Fibroblast of lung (primary cell): ENCODE results near the gene PHF1. TPM values are rescaled to one million over a fixed set of nuclear protein-coding genes. Genes with fewer than 3 reads are reported as not detected.

Experiments
- DNase-seq, 2 donors: peaks; one replicate each; pipeline versions ENCODE4 v3.0.0 to v3.0.0-alpha.2; 2010; ENCODE audit warnings: low read depth in 2 of 2
- H2AFZ ChIP-seq: 2 replicates; pipeline ENCODE4 v1.5.1; 2012; ENCODE audit warnings: low read length, control low read depth, inconsistent platforms
- H3K27ac ChIP-seq: 2 replicates; pipeline ENCODE4 v1.5.1; 2011; ENCODE audit warnings: low read length, control low read depth; ENCODE audit not compliant: insufficient read depth
- H3K27me3 ChIP-seq: 2 replicates; pipeline ENCODE4 v1.5.1; 2011; ENCODE audit warnings: mild to moderate bottlenecking, low read length; ENCODE audit not compliant: control insufficient read depth, insufficient read depth
- H3K36me3 ChIP-seq: 2 replicates; pipeline ENCODE4 v1.5.1; 2011; ENCODE audit warnings: low read length; ENCODE audit not compliant: control insufficient read depth, insufficient read depth
- H3K4me1 ChIP-seq: 2 replicates; pipeline ENCODE4 v1.5.1; 2011; ENCODE audit warnings: low read length; ENCODE audit not compliant: control insufficient read depth, insufficient read depth; ENCODE audit errors: extremely low read depth
- H3K4me2 ChIP-seq: 2 replicates; pipeline ENCODE4 v1.5.1; 2011; ENCODE audit warnings: low read length, control low read depth; ENCODE audit not compliant: insufficient read depth; ENCODE audit errors: extremely low read depth
- H3K4me3 ChIP-seq, 4 experiments: fragments of 200-600 bp in 1 of 4; sonication (generic) in 1 of 4; replicated peaks in 1 of 4; 2 replicates each; pipeline ENCODE4 v1.5.1; 2011 to 2016; ENCODE audit warnings: low read length in 4 of 4, low read depth in 3 of 4, mild to moderate bottlenecking in 3 of 4, control low read depth in 2 of 4, inconsistent platforms in 1 of 4, mixed read lengths in 1 of 4; ENCODE audit not compliant: insufficient read depth in 1 of 4; ENCODE audit errors: control extremely low read depth in 1 of 4
- H3K79me2 ChIP-seq: 2 replicates; pipeline ENCODE4 v1.5.1; 2012; ENCODE audit warnings: mild to moderate bottlenecking, low read length, inconsistent platforms; ENCODE audit not compliant: control insufficient read depth, insufficient read depth
- H3K9ac ChIP-seq: 2 replicates; pipeline ENCODE4 v1.5.1; 2011; ENCODE audit warnings: mild to moderate bottlenecking, low read length, control low read depth; ENCODE audit not compliant: insufficient read depth
- H3K9me3 ChIP-seq: 2 replicates; pipeline ENCODE4 v1.5.1; 2012; ENCODE audit warnings: low read depth, low read length; ENCODE audit not compliant: control insufficient read depth, insufficient read depth
- H4K20me1 ChIP-seq: 2 replicates; pipeline ENCODE4 v1.5.1; 2011; ENCODE audit warnings: low read length; ENCODE audit not compliant: control insufficient read depth, insufficient read depth; ENCODE audit errors: extremely low read depth
- CTCF ChIP-seq, 2 donors: IDR thresholded peaks in 1 of 2; conservative IDR thresholded peaks in 1 of 2; 1 replicate in 1 of 2; 2 replicates in 1 of 2; pipeline ENCODE4 v1.5.1; 2011 to 2012; ENCODE audit warnings: low read length in 2 of 2, control low read depth in 1 of 2, inconsistent platforms in 1 of 2, low read depth in 1 of 2, mild to moderate bottlenecking in 1 of 2
- EZH2 ChIP-seq: IDR thresholded peaks from 2 replicates; pipeline ENCODE4 v1.5.1; 2012; ENCODE audit warnings: low read length, control low read depth, mild to moderate bottlenecking; ENCODE audit errors: missing control alignments
- polyA plus RNA-seq, 2 donors: library from polyadenylated mRNA; depleted of rRNA in 1 of 2; stranded (reverse) in 1 of 2; unstranded in 1 of 2; fragments of >200 nt; gene quantifications; 2 replicates each; pipeline ENCODE4 v1.2.1, GENCODE V29; 2011 to 2012; ENCODE audit warnings: missing spikeins in 1 of 2
- total RNA-seq: library from RNA; depleted of rRNA; stranded (reverse); fragments of >200 nt; gene quantifications from 2 replicates; pipeline ENCODE4 v1.2.1, GENCODE V29; 2014

PHF1 gene
- total and polyA plus RNA-seq, 2 donors (not counting 1 experiment from before 2014, with no cell fraction given): 28.9 to 29.6 TPM

- Histone ChIP-seq H3K4me2 (no peak overlapping the region), H3K9ac (no peak overlapping the region), H3K79me2 (no peaks in the 10 kb centered on the region), H3K36me3 (no peaks in the 10 kb centered on the region), H4K20me1 (no peaks in the 10 kb centered on the region), H3K4me3 (no peak overlapping the region), H3K27ac (no peak overlapping the region), H2AFZ (no peak overlapping the region), H3K4me1 (peaks cover 5% of the 10 kb centered on the region), H3K27me3 (no peaks in the 10 kb centered on the region), H3K9me3 (no peaks in the 10 kb centered on the region)
- no peak for TF ChIP-seq EZH2
- no peak for TF ChIP-seq CTCF (conservative IDR thresholded peaks at IDR 0.05 in 1 of 2, IDR thresholded peaks at IDR 0.05 in 1 of 2; ENCODE audit: low read depth in 1 of 2, low read length in 2 of 2)
- DNase-seq: no peak
Observed at GRCh38 chr6:33380272-33380981, 30.4 kb upstream of the PHF1 start.

DNA sequence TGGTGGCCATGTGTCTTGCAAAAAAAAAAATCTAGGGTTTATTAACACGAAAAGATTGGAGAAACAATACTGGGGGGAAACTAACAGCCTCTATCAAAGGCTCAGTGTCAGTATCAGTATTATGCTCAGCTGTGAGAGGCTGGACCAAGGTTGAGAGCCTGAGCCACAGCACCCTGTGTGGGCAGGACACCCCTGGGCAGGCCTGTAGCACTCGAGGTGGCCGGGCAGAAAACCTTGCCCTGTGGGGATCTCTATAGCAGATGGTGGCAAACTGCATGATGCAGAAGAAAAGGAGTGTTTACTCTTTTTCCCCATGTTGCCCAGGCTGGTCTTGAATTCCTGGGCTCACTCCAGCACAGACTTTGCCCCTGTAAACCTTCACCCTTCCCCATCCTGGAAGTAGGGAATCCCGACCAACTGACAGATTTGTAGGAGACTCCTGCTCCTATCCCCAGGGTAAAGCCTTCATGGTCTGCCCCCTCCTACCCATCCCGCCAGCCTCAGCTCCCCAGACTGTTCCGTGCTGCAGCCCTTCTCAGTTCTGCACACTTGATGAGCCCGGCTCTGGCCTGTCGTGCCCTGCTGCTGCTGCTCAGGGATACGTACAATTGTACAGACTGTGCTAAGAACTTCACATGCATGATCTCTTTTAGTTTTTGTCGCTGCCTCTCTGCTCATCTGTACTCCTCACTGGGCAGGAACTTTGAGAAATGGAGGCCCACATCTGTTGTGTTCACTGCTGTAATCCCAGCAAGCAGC, 27.2 kb upstream of the PHF1 start:
- no peaks in the 10 kb centered on the region for H3K9me3 ChIP-seq
- no peaks in the 10 kb centered on the region for H3K4me1 ChIP-seq
- no peaks in the 10 kb centered on the region for H3K36me3 ChIP-seq
- no peak overlapping the region for H3K9ac ChIP-seq
- no peak for TF ChIP-seq EZH2
- TF ChIP-seq CTCF (conservative IDR thresholded peaks at IDR 0.05 in 1 of 2, IDR thresholded peaks at IDR 0.05 in 1 of 2; ENCODE audit: low read depth in 1 of 2, low read length in 2 of 2): no peak
- no peaks in the 10 kb centered on the region for H3K79me2 ChIP-seq
- no peak overlapping the region for H3K27ac ChIP-seq
- no peaks in the 10 kb centered on the region for H3K27me3 ChIP-seq
- no peaks in the 10 kb centered on the region for H4K20me1 ChIP-seq
- H3K4me3 ChIP-seq: no peak overlapping the region
- no peak overlapping the region for H2AFZ ChIP-seq
- no peak for DNase-seq
- H3K4me2 ChIP-seq: no peak overlapping the region

DNA sequence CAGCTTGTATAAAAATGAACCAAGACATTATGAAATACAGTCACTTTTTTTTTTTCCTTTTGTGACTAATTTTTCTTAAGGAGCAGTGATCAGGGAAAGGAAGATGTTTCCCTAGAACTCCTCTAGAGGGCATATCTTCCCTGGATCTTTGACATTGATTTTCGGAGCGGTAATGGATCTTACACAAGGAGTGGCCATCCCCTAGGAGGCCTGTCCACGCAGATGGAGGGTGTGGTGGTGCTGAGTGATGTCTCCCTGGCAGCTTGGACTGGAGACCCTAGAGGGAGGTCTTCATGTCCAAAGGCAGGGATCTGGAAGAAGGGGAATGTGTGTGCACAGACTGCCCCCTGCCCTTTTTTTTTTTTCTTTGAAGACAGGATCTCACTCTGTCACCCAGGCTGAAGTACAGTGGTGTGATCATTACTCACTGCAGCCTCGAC, 26.2 kb upstream of the PHF1 start:
- H3K27ac ChIP-seq: no peak overlapping the region
- no peaks in the 10 kb centered on the region for H4K20me1 ChIP-seq
- H3K9ac ChIP-seq: no peak overlapping the region
- no peaks in the 10 kb centered on the region for H3K79me2 ChIP-seq
- H3K27me3 ChIP-seq: no peaks in the 10 kb centered on the region
- no peaks in the 10 kb centered on the region for H3K4me1 ChIP-seq
- peak overlapping the region; percentile 40 for H2AFZ ChIP-seq
- no peak overlapping the region for H3K4me3 ChIP-seq
- H3K4me2 ChIP-seq: no peak overlapping the region
- TF ChIP-seq EZH2: no peak
- peak; percentile 32 to 65 for TF ChIP-seq CTCF (conservative IDR thresholded peaks at IDR 0.05 in 1 of 2, IDR thresholded peaks at IDR 0.05 in 1 of 2; ENCODE audit: low read depth in 1 of 2, low read length in 2 of 2)
- DNase-seq: peak; percentile 63 to 85
- no peaks in the 10 kb centered on the region for H3K36me3 ChIP-seq
- no peaks in the 10 kb centered on the region for H3K9me3 ChIP-seq
